GM04504 (cell line): ENCODE measurements around the gene ZNF493.
A peak's percentile ranks its signal among the peaks of the same experiment; 100 is the strongest.

Experiments
- DNase-seq: peaks from one replicate; pipeline ENCODE4 v3.0.0-alpha.2; 2012; ENCODE audit warnings: low read depth

Gene ZNF493

DNA sequence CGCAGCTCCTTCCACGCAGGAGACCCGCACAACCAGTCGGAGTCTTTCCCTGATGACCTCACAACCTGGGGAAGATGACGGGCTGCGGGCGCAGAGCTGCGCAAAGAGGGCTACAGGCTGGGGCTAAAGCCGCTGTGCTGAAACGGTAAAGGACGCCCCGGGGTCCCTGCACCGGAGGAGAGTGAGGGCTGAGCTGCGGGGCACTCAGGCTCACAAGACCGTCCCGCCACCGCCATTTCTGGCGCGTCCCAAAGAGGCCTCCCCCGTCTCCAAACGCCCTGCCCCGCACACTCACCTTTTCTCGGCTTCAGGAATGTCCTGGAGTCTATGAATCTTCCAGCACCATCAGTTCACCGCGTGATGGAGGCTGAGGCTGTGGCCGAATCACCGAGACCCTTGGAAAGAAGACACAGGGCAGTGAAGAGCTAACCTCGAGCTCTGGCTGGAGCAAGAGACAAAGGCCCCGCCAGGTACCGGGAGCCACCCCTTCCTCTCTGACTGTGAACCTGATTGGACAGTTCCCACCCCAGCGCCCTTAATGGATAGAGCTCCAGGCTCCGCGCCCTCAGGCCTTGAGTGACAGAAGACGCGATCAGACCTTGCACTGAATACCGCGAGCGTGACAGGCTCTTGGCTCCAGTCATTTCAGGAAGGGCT lies 66.6 kb downstream of the ZNF493 start:
- no peak for DNase-seq

DNA sequence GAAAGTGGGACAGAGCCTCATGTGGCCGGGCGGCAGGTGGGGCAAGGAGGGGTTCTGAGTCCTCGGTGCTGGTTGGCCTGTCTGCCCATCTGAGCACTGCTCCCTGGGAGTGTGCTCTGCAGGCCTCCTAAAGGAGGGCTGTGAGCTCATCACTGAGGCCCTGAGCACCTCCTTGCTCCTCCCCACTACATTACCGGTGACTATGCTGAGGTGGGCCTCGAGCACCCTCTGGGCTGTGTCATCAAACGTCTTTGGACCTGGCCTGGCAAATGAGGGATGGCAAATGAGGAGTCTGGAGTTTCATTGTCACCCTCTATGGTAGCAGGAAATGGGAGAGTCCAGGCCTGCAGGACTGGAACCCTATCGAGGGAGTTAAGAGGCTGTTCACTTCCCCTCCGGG lies 69.7 kb downstream of the ZNF493 start:
- DNase-seq, result no peak

DNA sequence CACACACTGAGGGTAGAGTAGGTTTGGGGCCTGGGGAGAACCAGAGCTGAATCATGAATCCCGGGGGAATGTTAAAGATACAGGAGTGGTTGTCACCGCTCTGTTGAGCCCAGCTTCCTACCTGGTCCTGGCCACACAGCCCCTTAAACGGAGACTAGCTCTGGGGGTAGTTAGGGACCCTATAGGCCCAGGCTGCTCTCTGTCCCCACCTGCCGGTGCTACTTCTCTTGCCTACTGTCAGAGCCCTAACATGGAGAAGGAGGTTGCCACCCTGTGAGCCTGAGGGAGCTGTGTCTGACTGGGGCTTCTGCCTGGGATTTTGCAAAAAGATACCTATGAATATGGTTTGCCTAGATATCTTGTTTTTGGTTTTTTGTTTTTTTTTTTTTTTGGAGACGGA lies 71.9 kb downstream of the ZNF493 start:
- no peak for DNase-seq

DNA sequence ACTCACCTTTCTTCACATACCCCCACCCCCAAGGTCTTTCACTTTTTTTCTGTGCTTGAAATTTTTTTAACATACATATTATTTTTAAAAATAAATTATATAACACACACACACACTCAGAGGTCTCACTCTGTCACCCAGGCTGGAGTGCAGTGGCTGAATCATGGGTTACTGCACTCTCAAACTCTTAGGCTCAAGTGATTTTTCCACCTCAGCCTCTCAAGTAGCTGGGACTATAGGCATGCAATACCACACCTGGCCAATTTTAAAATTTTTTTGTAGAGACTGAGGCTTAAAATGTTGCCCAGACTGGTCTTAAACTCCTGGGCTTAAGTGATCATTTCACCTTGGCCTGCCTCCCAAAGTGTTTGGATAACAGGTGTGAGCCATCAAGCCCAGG lies 75.6 kb downstream of the ZNF493 start:
- no peak for DNase-seq

DNA sequence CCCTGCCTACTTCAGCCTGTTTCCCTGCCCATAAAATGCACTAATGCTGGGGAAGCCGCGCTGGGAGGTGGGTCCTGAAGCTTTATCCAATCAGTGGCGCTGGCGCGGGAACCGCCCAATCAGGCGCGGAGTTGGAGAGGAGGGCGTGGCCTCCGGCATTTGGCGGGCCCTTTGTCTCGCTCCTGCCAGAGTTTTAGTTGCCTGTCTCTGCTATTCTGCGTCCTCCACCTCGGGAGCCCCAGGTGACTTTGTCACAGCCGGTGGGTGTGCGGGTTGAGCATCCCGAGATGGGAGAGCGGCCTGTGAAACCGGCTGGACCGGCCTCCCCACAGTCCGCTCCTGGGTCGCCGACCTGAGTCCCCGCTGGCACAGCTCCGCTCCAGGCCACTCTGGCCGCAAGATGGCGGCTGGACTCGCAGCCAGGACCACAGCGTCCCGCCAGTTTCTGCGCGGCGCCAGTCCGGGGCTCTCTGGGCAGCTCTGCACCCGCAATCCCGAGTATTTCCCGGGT lies 77.8 kb downstream of the ZNF493 start:
- DNase-seq, result peak; percentile 32
